ENCODE data around the gene SLC6A13.

- TF ChIP-seq HCFC1 (IDR thresholded peaks at IDR 0.05; ENCODE audit: low read length) (no peak), POLR2A (IDR thresholded peaks at IDR 0.05; ENCODE audit: low read depth, low read length) (no peak), JUND (IDR thresholded peaks at IDR 0.05; ENCODE audit: low read depth, low read length) (no peak), CREB1 (IDR thresholded peaks at IDR 0.05; ENCODE audit: low read depth) (no peak), SP1 (IDR thresholded peaks at IDR 0.05; ENCODE audit: low read depth, low read length) (no peak), CTCF (IDR thresholded peaks at IDR 0.05 in 2 of 3, conservative IDR thresholded peaks at IDR 0.05 in 1 of 3; ENCODE audit: control insufficient read depth in 2 of 3, extremely low read depth in 1 of 3, insufficient read depth in 1 of 3, low read depth in 3 of 3, low read length in 3 of 3) (no peak), PBX3 (IDR thresholded peaks at IDR 0.05; ENCODE audit: insufficient replicate concordance, low read depth, low read length) (no peak), MAX (IDR thresholded peaks at IDR 0.05; ENCODE audit: low read depth, low read length) (no peak)
These were observed 83.3 kb downstream of the SLC6A13 start for GRCh38 chr12:179131-179884.
